PC-9 (cell line): Measurements from ENCODE around the gene JPH2. TPM values are rescaled to one million over a fixed set of nuclear protein-coding genes. Genes with fewer than 3 reads are reported as not detected.

Experiments used
- BruUV-seq: library from RNA; stranded (reverse); fragments of 400-500 nt; replicated peaks from 2 replicates; lab custom pipeline; 2021; lab: Mats Ljungman, UMichigan
- CTCF ChIA-PET: fragments of 300-600 bp; sonication (Branson Sonifier 250); formaldehyde crosslinking; loops from one replicate; lab custom pipeline; 2022; ENCODE audit warnings: antibody characterized with exemption; lab: Charles Lee
- POLR2A ChIA-PET: fragments of 300-600 bp; sonication (Branson Sonifier 250); formaldehyde crosslinking; loops from one replicate; lab custom pipeline; 2022; ENCODE audit warnings: antibody characterized with exemption; ENCODE audit not compliant: unreplicated experiment; lab: Charles Lee
- DNase-seq, 2 experiments: peaks; one replicate each; pipeline versions ENCODE4 v3.0.0 to v3.0.0-alpha.2; 2015 to 2022; ENCODE audit warnings: mixed read lengths in 1 of 2
- H2AFZ ChIP-seq: fragments of 200-600 bp; sonication (generic); 2 replicates; pipeline ENCODE4 v1.8.1; 2017; ENCODE audit warnings: antibody characterized with exemption
- H3F3A ChIP-seq: fragments of 200-600 bp; sonication (generic); 2 replicates; pipeline ENCODE4 v1.8.1; 2017; ENCODE audit warnings: antibody characterized with exemption, mild to moderate bottlenecking, low read depth; ENCODE audit not compliant: insufficient read depth
- H3K27ac ChIP-seq: fragments of 200-600 bp; sonication (generic); 2 replicates; pipeline ENCODE4 v1.6.1; 2016; ENCODE audit warnings: mixed run types
- H3K27me3 ChIP-seq: fragments of 200-600 bp; sonication (generic); 2 replicates; pipeline ENCODE4 v1.6.1; 2016; ENCODE audit warnings: low read depth, mixed run types; ENCODE audit not compliant: insufficient read depth
- H3K36me3 ChIP-seq: fragments of 200-600 bp; sonication (generic); 2 replicates; pipeline ENCODE4 v1.6.1; 2016; ENCODE audit warnings: low read depth, mixed run types
- H3K4me1 ChIP-seq: fragments of 200-600 bp; sonication (generic); replicated peaks from 2 replicates; pipeline ENCODE4 v1.6.1; 2016; ENCODE audit warnings: mixed run types; ENCODE audit not compliant: insufficient read depth
- H3K4me2 ChIP-seq: fragments of 200-600 bp; sonication (generic); 2 replicates; pipeline ENCODE4 v1.6.1; 2017; ENCODE audit warnings: mixed run types
- H3K4me3 ChIP-seq: fragments of 200-600 bp; sonication (generic); 2 replicates; pipeline ENCODE4 v1.6.1; 2016; ENCODE audit warnings: mixed run types
- H3K79me2 ChIP-seq: fragments of 200-600 bp; sonication (generic); 2 replicates; pipeline ENCODE4 v1.6.1; 2017; ENCODE audit warnings: low read depth, mixed run types
- H3K9me2 ChIP-seq: fragments of 200-600 bp; sonication (generic); 2 replicates; pipeline ENCODE4 v1.8.1; 2017; ENCODE audit warnings: mild to moderate bottlenecking; ENCODE audit not compliant: insufficient read depth
- H3K9me3 ChIP-seq: fragments of 200-600 bp; sonication (generic); 2 replicates; pipeline ENCODE4 v1.8.1; 2016; ENCODE audit warnings: low read depth; ENCODE audit not compliant: insufficient read depth
- H4K20me1 ChIP-seq: fragments of 200-600 bp; sonication (generic); 2 replicates; pipeline ENCODE4 v1.8.1; 2017; ENCODE audit not compliant: insufficient read depth
- EZH2 ChIP-seq: fragments of 200-600 bp; sonication (generic); IDR thresholded peaks from 2 replicates; pipeline ENCODE4 v1.8.0; 2017; ENCODE audit warnings: antibody characterized with exemption, low read depth
- intact Hi-C: fragments of 100-400 bp; cut with micrococcal nuclease; formaldehyde crosslinking; loops from one replicate; pipeline ENCODE4 v1.10.0; 2022; ENCODE audit not compliant: unreplicated experiment
- total RNA-seq: library from RNA; stranded (reverse); gene quantifications from 2 replicates; pipeline ENCODE4 v1.2.3, GENCODE V29; 2021
- TF ChIP-seq, protein P1 (sequence below): fragments of 200-600 bp; sonication (generic); conservative IDR thresholded peaks from 2 replicates; pipeline ENCODE4 v1.6.1; 2017; ENCODE audit warnings: mixed run types, antibody characterized with exemption, mild to moderate bottlenecking, moderate library complexity

Gene JPH2
- total RNA-seq, 1 experiment from 2014 or later, result 41.1 TPM

DNA sequence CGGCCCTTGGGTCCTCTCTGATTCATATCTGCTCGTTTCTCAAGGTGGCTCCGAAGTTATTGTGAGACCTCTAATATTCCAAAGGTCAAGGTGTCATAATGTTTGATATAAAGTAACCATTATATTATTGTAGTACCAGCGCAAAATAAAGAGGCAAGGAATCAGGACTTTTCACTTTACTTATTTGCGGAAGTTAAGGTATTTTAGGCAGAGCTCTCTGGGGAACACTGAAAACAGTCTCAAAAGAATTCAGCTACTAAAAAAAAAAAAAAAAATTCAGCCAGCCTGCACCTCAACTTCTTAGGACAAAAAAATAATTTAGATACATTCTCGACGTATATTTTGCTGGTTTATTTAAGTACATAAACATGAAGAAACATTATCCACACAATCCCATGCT, 21.2 kb upstream of the JPH2 start:
- no peaks in the 10 kb centered on the region for H3K9me2 ChIP-seq
- intact Hi-C loops, result no loop called here
- no peak overlapping the region for H2AFZ ChIP-seq
- H3K36me3 ChIP-seq, result peaks cover 25% of the 10 kb centered on the region
- H3K4me3 ChIP-seq, result peak overlapping the region; percentile 98
- no peak for DNase-seq
- H4K20me1 ChIP-seq, result peaks cover 10% of the 10 kb centered on the region
- H3K9me3 ChIP-seq, result no peaks in the 10 kb centered on the region
- ChIA-PET CTCF (interaction anchor here (0.6 kb wide), 1 partner anchor 1672 kb away, joined by 8 read pairs; no protein-coding TSS in a partner anchor), POLR2A (interaction anchor here (0.6 to 0.7 kb wide), 4 partner anchors 20 to 751 kb away, joined by 3 to 9 read pairs (median 3); partner anchors contain the start of gene SRSF6)
- H3F3A ChIP-seq, result peaks cover 64% of the 10 kb centered on the region; the same call in 1 of the 2 replicates
- peaks cover 66% of the 10 kb centered on the region for H3K4me1 ChIP-seq
- BruUV-seq, result no TSS peak
- peak overlapping the region; percentile 98 for H3K4me2 ChIP-seq
- H3K79me2 ChIP-seq, result peaks cover 86% of the 10 kb centered on the region
- H3K27ac ChIP-seq, result peak overlapping the region; percentile 89
- H3K27me3 ChIP-seq, result no peaks in the 10 kb centered on the region
- TF ChIP-seq, protein P1, sequence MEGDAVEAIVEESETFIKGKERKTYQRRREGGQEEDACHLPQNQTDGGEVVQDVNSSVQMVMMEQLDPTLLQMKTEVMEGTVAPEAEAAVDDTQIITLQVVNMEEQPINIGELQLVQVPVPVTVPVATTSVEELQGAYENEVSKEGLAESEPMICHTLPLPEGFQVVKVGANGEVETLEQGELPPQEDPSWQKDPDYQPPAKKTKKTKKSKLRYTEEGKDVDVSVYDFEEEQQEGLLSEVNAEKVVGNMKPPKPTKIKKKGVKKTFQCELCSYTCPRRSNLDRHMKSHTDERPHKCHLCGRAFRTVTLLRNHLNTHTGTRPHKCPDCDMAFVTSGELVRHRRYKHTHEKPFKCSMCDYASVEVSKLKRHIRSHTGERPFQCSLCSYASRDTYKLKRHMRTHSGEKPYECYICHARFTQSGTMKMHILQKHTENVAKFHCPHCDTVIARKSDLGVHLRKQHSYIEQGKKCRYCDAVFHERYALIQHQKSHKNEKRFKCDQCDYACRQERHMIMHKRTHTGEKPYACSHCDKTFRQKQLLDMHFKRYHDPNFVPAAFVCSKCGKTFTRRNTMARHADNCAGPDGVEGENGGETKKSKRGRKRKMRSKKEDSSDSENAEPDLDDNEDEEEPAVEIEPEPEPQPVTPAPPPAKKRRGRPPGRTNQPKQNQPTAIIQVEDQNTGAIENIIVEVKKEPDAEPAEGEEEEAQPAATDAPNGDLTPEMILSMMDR, result no peak
- no peak for TF ChIP-seq EZH2

DNA sequence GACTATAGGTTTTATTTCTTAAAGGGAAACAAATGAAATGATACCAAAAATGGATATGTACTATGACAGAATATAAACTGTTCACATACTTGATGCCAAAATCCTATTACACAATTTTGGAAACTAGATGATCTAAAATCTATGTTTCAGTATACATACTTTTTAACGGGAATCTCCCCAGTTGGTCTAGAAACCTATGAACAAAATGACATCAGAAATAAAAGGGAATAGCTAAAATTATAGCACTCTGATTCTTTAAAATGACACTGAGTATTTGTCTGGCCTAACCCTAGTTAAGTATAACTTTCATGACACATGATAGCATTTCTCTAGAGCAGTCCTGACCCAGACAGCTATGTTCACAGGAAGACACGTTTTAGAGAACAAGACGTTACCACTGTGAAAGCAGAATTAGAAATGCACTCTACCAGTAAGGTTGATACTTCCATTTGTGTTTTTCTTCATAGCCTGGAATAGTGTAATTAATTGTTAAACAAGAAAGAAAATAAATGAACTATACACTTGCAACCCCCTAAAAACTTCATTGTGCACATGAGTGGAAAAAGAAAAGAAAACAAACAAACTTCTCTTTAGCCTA, 20.2 kb upstream of the JPH2 start:
- peaks cover 34% of the 10 kb centered on the region for H3K36me3 ChIP-seq
- TF ChIP-seq, protein P1, result no peak
- TF ChIP-seq EZH2, result no peak
- peak overlapping the region; percentile 98 for H3K4me2 ChIP-seq
- H3K9me3 ChIP-seq, result no peaks in the 10 kb centered on the region
- H2AFZ ChIP-seq, result no peak overlapping the region
- peaks cover 74% of the 10 kb centered on the region for H3K4me1 ChIP-seq
- H3F3A ChIP-seq, result peaks cover 63% of the 10 kb centered on the region; the same call in 1 of the 2 replicates
- ChIA-PET POLR2A (interaction anchor here (0.7 kb wide), 1 partner anchor 41 kb away, joined by 5 read pairs; no protein-coding TSS in a partner anchor), CTCF (interaction anchor here (0.5 kb wide), 1 partner anchor 376 kb away, joined by 4 read pairs; no protein-coding TSS in a partner anchor)
- intact Hi-C loops, result no loop called here
- H3K27ac ChIP-seq, result peak overlapping the region; percentile 89
- H3K9me2 ChIP-seq, result no peaks in the 10 kb centered on the region
- H3K27me3 ChIP-seq, result no peaks in the 10 kb centered on the region
- H4K20me1 ChIP-seq, result peaks cover 10% of the 10 kb centered on the region
- H3K79me2 ChIP-seq, result peaks cover 87% of the 10 kb centered on the region
- no TSS peak for BruUV-seq
- DNase-seq, result no peak
- peak overlapping the region; percentile 98 for H3K4me3 ChIP-seq

- no peak for DNase-seq
- H3K27me3 ChIP-seq, result no peaks in the 10 kb centered on the region
- peaks cover 44% of the 10 kb centered on the region for H3K36me3 ChIP-seq
- peaks cover 77% of the 10 kb centered on the region for H3K4me1 ChIP-seq
- TF ChIP-seq, protein P1, result no peak
- TF ChIP-seq EZH2, result no peak
- intact Hi-C loops, result no loop called here
- H3K27ac ChIP-seq, result peak overlapping the region; percentile 34; the same call in 1 of the 2 replicates
- peak overlapping the region; percentile 4; the same call in 1 of the 2 replicates for H3K4me2 ChIP-seq
- H2AFZ ChIP-seq, result no peak overlapping the region
- no TSS peak for BruUV-seq
- H3F3A ChIP-seq, result peaks cover 57% of the 10 kb centered on the region; the same call in 1 of the 2 replicates
- H3K79me2 ChIP-seq, result peaks cover 89% of the 10 kb centered on the region
- ChIA-PET CTCF (no interaction called here), POLR2A (interaction anchor here (0.5 kb wide), 1 partner anchor 360 kb away, joined by 15 read pairs; no protein-coding TSS in a partner anchor)
- H3K4me3 ChIP-seq, result no peak overlapping the region
- H3K9me3 ChIP-seq, result no peaks in the 10 kb centered on the region
- peaks cover 10% of the 10 kb centered on the region for H4K20me1 ChIP-seq
- no peaks in the 10 kb centered on the region for H3K9me2 ChIP-seq
These were observed 19.1 kb upstream of the JPH2 start for GRCh38 chr20:44206132-44206531.
